Activated naive CD4-positive, alpha-beta T cell (primary cell): ENCODE measurements around the gene FTMT.
"Not testable (repeated sequence)": the region's sequence is repeated elsewhere in the genome, so short reads cannot be mapped to it uniquely, and the experiment has no call there.

ENCODE experiments used
- DNase-seq, 4 experiments: peaks; one replicate each; lab custom pipeline; 2025; lab: John Stamatoyannopoulos, UW

The FTMT gene

DNA sequence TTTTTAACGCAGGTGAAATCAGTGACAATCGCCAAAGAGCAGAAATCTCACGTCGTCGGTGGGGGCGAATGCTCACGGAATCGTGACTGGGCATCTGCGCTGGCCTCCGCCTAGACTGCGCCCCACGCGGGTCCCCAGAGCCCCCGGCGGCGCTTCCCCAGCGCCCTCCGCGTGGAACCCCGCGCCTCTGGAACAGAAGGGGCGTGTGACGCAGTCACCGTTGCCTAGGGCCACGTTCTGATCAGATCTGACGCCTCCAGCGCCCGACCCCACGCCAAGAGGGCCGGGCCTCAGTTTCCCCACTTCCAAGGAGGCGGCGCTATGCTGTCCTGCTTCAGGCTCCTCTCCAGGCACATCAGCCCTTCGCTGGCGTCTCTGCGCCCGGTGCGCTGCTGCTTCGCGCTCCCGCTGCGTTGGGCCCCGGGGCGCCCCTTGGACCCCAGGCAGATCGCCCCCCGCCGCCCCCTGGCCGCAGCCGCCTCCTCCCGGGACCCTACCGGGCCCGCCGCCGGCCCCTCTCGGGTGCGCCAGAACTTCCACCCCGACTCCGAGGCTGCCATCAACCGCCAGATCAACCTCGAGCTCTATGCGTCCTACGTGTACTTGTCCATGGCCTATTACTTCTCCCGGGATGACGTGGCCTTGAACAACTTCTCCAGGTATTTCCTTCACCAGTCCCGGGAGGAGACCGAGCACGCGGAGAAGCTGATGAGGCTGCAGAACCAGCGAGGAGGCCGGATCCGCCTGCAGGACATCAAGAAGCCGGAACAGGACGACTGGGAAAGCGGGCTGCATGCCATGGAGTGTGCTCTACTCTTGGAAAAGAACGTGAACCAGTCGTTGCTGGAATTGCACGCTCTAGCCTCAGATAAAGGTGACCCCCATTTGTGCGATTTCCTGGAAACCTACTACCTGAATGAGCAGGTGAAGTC is at the start of gene FTMT:
TSS of gene FTMT (plus strand) at position 240 of the 932 bp plus-strand sequence. CDS start at position 322, 82 bp downstream.
- DNase-seq = no peak

DNA sequence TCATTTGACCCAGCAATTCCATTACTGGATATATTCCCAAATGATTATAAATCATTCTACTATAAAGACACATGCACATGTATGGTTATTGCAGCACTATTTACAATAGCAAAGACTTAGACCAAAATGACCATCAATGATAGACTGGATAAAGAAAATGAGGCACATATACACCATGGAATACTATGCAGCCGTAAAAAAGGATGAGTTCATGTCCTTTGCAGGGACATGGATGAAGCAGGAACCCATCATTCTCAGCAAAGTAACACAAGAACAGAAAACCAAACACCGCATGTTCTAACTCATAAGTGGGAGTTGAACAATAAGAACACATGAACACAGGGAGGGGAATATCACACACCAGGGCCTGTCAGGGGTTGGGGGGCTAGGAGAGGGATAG is 46.4 kb upstream of the FTMT start:
- not testable (repeated sequence) for DNase-seq

DNA sequence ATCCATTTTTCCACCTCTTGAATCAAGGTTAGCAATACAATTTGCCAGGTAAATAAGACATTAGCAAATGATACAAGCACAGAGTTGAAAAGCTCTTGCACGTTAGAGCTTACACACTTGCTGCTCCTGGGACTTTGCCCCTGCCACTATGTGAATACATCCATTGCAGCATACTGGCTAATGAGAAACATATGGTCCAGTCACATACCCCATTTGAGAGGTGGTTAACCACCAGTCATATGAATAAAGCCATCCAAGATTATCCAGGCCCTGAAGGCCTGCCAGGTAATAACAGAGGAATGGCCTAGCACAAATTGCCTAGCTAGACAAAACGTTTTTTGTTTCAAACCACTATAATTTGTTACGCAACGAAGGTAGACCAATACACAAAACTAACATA is 45.8 kb upstream of the FTMT start:
- DNase-seq = no peak

GRCh38 chr5:121816164-121816563 is 35.5 kb upstream of the FTMT start:
- no peak for DNase-seq

DNA sequence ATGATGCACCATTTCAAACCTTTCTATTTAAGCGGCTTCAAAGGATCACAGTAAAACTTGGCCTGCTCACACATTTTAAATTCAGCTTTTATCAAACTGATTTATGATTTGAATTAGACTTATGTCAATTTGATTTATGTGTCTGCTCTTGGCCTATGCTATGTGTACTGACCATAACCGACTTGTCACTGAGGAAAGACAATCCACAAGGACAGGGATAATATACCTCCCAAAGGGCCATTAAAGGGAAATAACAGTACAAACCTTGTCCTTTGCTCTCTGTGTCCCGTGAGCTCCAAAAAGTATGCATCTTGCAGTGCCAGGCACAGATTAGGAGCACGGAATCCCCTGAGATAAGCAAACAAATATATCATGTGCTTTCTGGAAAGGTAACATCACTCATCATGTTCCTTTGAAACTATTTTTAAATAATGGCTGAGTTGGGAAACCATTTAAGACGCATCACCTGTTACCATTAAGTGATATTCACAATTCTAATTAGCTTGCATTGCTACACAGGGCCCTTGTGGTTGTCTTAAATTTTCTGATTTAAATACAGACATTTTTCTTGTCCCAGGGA is 31.9 kb upstream of the FTMT start:
- no peak for DNase-seq

DNA sequence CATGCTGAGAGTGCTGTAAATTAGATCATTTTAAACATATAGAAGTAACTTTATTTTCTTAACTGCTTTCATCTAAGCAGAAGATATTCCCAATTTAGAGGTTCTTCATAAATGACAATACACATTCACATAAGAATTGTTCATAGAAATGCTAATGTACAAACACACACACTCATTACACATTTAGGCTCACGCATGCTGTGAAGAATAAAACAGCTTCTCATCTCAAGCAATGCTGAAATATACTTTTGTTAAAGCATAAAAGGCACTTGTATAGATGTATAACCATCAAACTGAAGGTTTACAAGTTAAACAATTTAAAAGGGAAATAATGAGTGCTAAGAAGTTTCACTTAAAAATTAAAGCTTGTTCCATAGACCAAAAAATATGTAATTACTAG is 18.1 kb upstream of the FTMT start:
- DNase-seq = no peak

GRCh38 chr5:121834021-121834420 is 17.7 kb upstream of the FTMT start:
- no peak for DNase-seq

DNA sequence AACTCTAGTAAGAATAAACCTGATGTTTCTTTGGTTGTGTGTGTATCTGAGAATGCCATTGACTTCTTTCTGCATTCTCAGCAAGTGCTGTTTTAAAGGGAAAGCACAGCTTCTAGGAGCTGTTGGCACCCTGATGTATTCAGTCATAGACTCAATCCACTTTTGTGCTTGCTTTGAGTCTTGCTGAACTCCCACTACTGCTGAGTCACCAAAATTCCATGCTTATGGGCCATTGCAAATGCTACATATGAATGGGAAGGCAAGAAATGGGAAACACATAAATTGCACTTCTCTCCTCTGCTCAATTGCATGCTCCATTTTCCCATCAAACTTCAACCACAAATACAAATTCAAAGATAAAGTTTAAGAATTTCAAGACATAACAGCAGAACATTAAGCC is 9.8 kb upstream of the FTMT start:
- DNase-seq = no peak

GRCh38 chr5:121850272-121850671 is 1.4 kb upstream of the FTMT start:
- DNase-seq = no peak

- no peak for DNase-seq
Measured at GRCh38 chr5:121853850-121854249, 2.2 kb downstream of the FTMT start.

DNA sequence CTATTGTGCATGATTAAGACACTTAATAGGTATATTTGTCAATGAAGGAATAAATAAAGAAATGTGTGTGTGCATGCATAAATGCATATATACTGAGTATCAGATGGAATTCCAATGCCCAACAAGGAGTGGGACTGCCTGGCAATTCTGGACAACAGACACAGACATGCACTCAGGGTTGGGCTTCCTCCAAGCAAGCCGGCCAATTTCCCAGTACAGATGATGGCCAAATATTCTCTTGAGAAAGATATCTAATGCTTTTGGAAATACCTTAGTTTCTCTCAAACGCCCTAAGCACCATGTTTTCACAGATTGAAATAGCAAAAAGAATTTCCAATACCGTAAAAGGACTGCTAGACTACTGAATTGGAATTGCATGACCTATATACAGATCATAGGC is 11.1 kb downstream of the FTMT start:
- DNase-seq = no peak

DNA sequence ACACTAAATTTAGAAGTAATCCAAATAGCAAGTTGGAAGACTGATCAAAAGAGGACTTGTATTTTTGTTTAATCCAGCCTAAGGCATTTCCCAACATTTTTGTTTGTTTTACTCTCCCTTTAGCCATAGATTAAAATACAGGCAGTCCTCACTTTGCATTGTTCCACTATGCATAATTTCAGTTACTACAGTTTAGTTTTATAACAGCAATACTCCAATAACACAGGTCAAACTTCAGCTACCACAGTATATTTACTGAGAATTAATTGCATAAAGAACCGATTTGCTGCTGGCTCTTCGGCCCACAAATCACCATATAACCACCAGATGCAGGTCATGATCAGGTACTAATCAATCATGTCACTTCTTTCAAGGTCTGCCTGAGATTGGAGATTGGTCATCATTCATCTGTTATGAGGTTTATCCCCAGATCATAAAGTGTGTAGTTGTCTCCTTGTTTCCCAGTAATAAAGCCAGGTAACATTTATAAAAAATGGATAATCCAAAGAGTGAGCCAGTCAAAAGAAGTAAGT is 12.1 kb downstream of the FTMT start:
- DNase-seq = no peak

DNA sequence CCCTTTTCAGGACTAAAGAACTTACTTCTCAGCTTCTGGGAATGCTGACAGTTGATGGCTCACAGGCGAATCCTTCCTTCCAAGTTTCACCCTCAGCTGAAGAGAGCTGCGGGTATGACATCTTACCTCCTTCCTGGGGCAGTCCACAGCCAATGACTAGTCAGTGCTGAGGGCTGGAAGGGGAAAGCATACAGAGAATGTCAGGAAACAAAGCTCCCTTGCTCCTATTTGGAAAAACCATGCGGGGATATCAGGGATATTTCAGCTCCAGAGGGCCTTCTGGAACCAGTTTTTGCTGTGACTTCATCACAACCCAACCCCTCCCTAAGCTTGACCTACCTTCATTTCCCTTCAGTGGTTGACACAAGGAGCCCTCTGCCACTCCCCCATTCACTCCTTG is 15.7 kb downstream of the FTMT start:
- DNase-seq = no peak

- DNase-seq = no peak
Measured at GRCh38 chr5:121870489-121870888, 18.8 kb downstream of the FTMT start.

DNA sequence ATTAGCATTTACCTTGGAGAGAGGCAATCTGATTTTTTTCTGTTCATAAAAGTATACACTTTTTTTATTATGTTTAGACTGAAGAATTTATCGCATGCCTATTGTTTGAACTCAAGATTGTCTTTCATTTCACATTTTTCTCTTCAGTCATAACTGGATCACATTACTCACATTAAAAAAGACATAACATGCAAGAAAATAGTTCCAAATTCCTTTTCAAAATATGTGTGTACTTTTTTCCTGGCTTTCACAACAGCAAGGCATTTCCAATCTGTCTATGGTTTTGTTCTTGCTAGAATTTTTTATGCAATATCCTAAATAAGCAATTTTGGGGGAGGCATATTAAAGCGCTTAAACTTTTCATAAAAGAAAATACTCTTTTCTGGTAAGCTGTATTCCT is 21.2 kb downstream of the FTMT start:
- no peak for DNase-seq

GRCh38 chr5:121873409-121873808 is 21.7 kb downstream of the FTMT start:
- DNase-seq = no peak

DNA sequence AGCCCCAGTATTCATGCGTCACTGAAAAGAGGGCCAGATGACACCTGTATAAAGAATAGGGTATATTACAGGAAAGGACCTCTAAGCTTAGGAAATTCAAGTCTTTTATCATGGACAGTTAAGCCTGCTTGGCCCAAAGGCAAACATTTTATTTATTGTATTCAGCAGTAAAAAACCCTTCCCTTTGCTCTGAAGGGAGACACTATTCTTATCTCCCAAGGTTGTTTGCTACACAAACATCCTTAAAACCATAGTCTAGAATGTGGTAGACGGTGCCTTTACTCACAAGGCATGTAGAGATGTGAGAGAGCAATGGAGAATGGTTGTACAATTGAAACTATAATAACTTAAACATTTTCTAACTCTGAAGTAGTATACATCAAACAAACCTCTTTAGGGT is 33.9 kb downstream of the FTMT start:
- no peak for DNase-seq

- DNase-seq = no peak
Measured at GRCh38 chr5:121887727-121888126, 36.0 kb downstream of the FTMT start.

DNA sequence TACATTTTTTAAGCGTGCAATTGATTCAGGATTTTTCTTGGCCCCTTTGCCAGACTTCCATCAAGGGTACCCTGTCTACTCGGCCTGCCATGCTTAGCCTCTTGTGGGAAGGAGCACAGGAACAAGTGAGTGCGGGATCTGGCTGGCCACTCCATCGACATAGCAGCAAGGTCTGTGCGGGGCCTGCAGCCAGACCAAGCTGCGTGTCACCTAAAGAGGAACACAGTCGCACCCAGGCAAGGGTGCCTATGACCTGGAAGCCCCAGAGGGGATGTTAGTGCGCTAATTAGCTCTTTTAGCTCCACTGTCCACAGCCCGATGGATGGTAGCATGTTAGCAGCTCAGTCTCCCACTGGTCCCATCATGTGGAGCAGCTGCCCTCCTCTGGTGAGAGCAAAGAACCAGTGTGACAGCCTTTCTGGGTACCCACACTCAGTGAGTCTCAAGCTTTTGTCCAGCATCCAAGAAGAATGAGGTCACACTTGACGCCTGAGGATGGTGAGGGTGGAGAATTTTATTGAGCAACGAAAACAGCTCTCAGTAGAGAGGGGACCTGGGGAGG is 38.7 kb downstream of the FTMT start:
- DNase-seq = no peak

GRCh38 chr5:121897341-121897740 is 45.7 kb downstream of the FTMT start:
- no peak for DNase-seq

GRCh38 chr5:121899346-121899745 is 47.7 kb downstream of the FTMT start:
- DNase-seq = no peak
